Activated T-cell treated with anti-CD3 and anti-CD28 coated beads for 1 hour (primary cell): Measurements from ENCODE around the gene DKKL1.
A peak's percentile ranks its signal among the peaks of the same experiment; 100 is the strongest.
"Not testable (repeated sequence)": the region's sequence is repeated elsewhere in the genome, so short reads cannot be mapped to it uniquely, and the experiment has no call there.

Experiments used
- DNase-seq: peaks from one replicate; pipeline ENCODE4 v3.0.0-alpha.2; 2020; ENCODE audit warnings: low read depth

Gene DKKL1

DNA sequence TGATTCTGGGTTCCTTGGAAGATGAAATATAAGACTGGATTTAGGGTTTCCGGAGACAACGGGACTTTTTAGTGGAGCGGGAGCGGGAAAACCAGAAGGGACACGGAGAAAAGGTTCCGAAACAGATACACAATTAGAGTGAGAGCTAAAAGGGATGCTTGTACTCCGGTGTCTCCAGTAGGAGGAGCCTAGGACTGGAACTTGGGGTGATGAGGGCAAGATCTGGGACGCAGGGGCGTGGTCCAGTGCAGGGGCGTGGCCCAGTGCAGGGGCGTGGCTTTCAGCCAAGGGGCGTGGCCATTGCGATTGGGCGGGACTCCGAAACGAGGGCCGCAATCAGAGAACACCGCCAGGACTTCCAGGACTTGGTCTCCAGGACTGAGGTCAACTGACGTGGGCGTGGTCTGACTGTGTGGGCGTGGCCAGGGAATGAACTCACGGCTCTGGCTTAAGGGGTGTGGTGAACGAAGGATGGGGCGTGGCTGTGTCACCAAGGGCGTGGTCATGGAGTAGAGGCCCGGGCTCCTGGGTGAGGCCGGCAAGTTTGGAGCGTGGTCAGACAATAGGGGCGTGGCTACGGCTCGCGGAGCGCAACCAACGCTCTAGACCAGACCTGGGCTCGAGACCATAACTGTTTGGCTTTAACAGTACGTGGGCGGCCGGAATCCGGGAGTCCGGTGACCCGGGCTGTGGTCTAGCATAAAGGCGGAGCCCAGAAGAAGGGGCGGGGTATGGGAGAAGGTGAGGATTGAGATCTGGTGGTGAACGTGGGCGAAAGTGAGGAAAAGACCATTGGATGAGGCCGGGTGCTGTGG, at the start of gene DKKL1:
DKKL1 (plus strand) TSS at position 610 of the 815 bp plus-strand sequence; CDS start at position 732, 122 bp downstream.
- DNase-seq, result peak; percentile 38

DNA sequence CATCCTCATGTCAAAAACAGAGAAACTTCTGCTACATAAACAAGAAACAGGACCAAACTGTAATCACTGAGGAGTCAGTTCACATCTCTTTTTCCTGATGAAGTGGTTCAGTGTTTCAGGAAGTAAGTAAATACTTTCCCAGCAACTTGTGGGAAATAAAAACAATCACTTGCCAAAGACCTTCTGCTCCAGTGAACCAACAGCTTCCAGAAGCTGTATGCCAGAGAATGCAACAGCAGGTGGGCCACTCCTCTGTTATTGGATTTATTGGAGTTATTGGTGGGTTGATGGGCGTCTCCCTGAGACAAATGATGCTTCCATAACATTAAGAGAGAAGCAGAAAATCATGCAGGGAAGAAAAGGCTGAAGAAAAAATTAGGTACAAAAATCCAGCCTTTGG, 48.6 kb upstream of the DKKL1 start:
- no peak for DNase-seq

GRCh38 chr19:49316284-49316683, 47.4 kb upstream of the DKKL1 start:
- no peak for DNase-seq

- no peak for DNase-seq
Measured at GRCh38 chr19:49318296-49318695, 45.4 kb upstream of the DKKL1 start.

GRCh38 chr19:49324801-49325576, 38.7 kb upstream of the DKKL1 start, which contains the start of gene SLC6A16:
SLC6A16 (minus strand) TSS chr19:49325191; CDS start chr19:49311347, 13,844 bp downstream.
- DNase-seq, result no peak

DNA sequence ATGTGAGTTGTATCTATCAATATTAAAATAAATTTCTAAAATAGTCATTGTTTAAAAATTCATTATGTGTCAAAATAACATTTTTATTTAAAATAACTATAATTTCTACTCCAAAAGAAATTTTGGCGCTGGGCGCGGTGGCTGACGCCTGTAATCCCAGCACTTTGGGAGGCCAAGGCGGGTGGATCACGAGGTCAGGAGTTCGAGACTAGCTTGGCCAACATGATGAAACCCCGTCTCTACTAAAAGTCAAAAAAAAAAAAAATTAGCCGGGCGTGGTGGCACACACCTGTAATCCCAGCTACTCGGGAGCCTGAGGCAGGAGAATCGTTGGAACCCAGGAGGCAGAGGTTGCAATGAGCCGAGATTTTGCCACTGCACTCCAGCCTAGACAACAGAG, 37.9 kb upstream of the DKKL1 start:
- not testable (repeated sequence) for DNase-seq

DNA sequence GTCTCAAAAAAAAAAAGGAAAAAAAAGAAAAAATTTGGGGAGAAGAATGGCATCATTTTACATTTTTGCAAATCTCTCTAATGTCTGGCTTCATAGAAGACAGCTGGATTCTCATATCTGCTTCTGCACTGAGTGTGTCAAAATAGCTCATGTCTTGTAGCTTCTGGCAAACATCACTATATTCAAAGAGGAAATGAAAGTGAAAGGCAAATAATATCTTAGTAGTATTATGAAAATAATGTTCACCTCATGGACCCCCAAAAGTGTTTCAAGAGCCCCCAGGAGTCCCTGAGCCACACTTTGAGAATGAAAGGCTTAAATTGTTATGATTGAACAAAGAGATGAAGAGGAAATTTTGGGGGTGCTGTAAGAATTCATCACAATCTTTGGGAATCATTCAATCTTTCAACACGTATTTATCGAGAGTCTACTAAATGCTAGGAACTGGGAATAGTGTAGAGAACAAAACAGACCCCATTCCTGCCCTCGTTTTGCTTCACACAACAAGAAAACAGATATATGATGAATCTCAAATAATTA, 37.4 kb upstream of the DKKL1 start:
- DNase-seq, result no peak

DNA sequence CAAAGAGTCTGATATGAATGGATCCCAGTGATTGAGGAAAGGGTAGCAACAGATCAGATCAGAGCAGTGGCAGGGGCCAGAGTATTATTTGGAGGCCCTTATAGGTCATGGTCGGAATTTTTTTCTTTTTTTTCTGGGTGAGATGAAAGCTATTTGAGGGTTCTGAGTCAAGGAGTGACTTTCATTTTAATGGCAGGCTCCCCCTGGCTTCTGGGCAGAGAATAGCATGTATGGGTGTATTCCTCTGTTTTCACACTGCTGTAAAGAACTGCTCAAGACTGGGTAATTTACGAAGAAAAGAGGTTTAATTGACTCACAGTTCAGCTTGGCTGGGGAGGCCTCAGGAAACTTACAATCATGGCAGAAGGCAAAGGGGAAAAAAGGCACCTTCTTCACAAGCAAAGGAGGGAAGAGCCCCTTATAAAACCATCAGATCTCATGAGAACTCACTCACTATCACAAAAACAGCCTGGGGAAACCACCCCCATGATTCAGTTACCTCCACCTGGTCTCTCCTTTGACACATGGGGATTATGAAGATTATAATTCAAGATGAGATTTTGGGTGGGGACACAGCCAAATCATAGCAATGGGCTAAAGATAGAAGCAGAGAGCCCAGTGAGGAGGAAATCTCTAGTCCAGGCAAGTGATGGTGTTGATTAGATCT, 35.7 kb upstream of the DKKL1 start:
- DNase-seq, result peak; percentile 31

- DNase-seq, result no peak
Measured at GRCh38 chr19:49328741-49329140, 34.9 kb upstream of the DKKL1 start.

DNA sequence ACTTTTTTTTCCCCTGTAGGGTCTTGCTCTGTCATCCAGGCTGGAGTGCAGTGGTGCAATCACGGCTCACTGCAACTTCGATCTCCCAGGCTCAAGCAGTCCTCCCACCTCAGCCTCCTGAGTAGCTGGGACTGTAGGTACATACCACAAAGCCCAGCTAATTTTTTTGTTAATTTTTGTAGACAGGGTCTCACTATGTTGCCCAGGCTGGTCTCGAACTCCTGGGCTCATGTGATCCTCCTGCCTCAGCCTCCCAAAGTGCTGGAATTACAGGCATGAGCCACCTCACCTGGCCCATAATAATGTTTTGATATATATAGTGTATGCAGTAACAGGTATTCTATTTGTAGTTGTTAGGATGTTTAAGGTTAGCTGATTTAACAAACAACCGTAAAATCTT, 32.5 kb upstream of the DKKL1 start:
- DNase-seq, result not testable (repeated sequence)

GRCh38 chr19:49331616-49332055, 32.0 kb upstream of the DKKL1 start:
- DNase-seq, result no peak

DNA sequence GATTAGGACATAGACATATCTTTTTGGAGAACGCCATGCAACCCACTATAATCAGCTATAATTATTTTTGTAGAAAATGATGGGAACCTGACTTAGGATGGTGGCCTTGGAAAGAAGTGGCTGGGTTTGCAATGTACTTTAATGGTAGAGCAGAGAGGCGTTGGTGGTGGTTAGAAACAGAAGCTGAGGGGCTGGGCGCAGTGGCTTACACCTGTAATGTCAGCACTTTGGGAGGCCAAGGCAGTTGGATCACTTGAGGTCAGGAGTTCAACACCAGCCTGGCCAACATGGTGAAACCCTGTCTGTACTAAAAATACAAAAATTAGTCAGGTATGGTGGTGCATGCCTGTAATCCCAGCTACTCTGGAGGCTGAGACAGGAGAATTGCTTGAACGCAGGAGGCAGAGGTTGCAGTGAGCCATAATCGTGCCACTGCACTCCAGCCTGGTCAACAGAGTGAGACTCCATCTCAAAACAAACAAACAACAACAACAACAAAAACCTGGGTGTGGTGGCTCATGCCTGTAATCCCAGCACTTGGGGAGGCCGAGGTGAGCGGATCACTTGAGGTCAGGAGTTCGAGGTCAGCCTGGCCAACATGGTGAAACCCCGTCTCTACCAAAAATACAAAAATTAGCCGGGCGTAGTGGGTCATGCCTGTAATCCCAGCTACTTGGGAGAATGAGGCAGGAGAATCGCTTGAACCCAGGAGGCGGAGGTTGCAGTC, 30.8 kb upstream of the DKKL1 start:
- not testable (repeated sequence) for DNase-seq

DNA sequence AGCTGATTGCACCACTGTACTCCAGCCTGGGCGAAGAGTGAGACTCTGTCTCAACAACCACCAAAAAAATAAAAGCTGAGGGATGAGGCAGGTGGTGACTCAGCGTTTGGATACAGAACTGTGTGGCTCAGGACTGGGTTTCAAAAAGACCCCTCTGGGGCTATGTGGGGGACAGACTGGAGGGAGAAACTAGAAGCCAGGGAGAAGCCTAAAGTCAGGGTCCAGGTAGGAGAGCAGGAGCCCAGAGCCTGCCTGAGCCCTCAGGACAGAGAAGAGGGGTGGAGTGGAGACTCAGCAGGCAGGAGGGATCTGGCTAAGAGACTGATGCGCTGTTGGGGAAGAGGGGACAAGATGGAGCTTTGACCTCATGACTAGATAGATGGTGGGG, 30.3 kb upstream of the DKKL1 start:
- no peak for DNase-seq

- peak; percentile 58 for DNase-seq
Measured at GRCh38 chr19:49333811-49334288, 29.8 kb upstream of the DKKL1 start.

GRCh38 chr19:49335071-49335783, 28.4 kb upstream of the DKKL1 start, which contains the start of gene CD37:
CD37 (plus strand) TSS chr19:49335406; CDS start chr19:49335541, 135 bp downstream.
- peak; percentile 44 for DNase-seq

GRCh38 chr19:49335784-49336481, 27.7 kb upstream of the DKKL1 start:
- no peak for DNase-seq

DNA sequence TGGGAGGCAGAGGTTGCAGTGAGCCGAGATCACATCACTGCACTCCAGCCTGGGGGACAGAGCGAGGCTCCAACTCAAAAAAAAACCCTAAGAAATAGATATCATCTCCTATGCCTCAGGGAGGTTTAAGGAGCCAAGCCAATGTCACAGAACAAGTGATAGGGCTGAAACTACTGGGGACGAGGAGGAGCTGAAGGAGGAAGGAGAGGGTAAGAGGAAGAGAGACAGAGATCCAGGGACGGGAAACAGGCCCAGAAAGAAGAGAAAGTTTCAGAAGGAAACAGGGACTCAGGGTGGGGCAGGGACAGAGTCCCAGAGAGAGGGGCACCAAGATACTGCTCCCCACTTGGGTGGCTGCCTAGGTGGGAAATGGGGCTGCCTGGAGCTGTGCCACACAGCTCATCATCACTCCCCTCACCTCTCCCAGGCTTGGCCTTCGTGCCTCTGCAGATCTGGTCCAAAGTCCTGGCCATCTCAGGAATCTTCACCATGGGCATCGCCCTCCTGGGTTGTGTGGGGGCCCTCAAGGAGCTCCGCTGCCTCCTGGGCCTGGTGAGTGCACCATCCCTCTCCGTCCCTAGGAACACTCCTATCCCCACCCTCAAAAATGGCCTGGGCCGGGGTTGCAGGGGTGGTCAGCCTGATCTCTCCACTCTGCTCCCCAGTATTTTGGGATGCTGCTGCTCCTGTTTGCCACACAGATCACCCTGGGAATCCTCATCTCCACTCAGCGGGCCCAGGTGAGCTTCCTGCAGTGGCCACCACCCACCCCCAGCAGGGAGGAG, 27.0 kb upstream of the DKKL1 start:
- DNase-seq, result no peak

- DNase-seq, result no peak
Measured at GRCh38 chr19:49337267-49338022, 26.2 kb upstream of the DKKL1 start.
